Vagina (tissue), 2 donors: ENCODE data around the gene IL22RA1. TPM values are rescaled to one million over a fixed set of nuclear protein-coding genes. Genes with fewer than 3 reads are reported as not detected.

Source experiments
- DNase-seq, 2 donors: peaks; one replicate each; pipeline ENCODE4 v3.0.0-alpha.2; 2017; ENCODE audit errors: extremely low spot score in 2 of 2
- H3K27ac ChIP-seq: fragments of 200-600 bp; sonication (generic); one replicate; pipeline ENCODE4 v1.5.1; 2019
- H3K27me3 ChIP-seq: fragments of 200-600 bp; sonication (generic); one replicate; pipeline ENCODE4 v1.5.1; 2019
- H3K36me3 ChIP-seq, 2 donors: fragments of 200-600 bp; sonication (generic); one replicate each; pipeline ENCODE4 v1.5.1; 2017 to 2019
- H3K4me1 ChIP-seq: fragments of 200-600 bp; sonication (generic); one replicate; pipeline ENCODE4 v1.5.1; 2019
- H3K4me3 ChIP-seq, 2 donors: fragments of 200-600 bp; sonication (generic); 1 replicate in 1 of 2; 2 replicates in 1 of 2; pipeline ENCODE4 v1.5.1; 2016 to 2019
- H3K9me3 ChIP-seq: fragments of 200-600 bp; sonication (generic); one replicate; pipeline ENCODE4 v1.5.1; 2019
- CTCF ChIP-seq, 3 experiments: fragments of 450-650 bp in 2 of 3; fragments of 200-600 bp in 1 of 3; sonication (generic) in 1 of 3; IDR thresholded peaks; one replicate each; pipeline ENCODE4 v1.5.1; 2017 to 2019; ENCODE audit warnings: antibody characterized with exemption in 3 of 3, mild to moderate bottlenecking in 2 of 3, moderate library complexity in 2 of 3
- POLR2A ChIP-seq, 2 donors: fragments of 450-650 bp; IDR thresholded peaks; one replicate each; pipeline ENCODE4 v1.6.1; 2017; ENCODE audit warnings: antibody characterized with exemption in 2 of 2, mild to moderate bottlenecking in 2 of 2, moderate library complexity in 2 of 2
- POLR2AphosphoS5 ChIP-seq, 2 donors: sonication (generic); formaldehyde crosslinking; IDR thresholded peaks; one replicate each; pipeline ENCODE4 v1.9.0; 2017; ENCODE audit warnings: antibody characterized with exemption in 2 of 2, mild to moderate bottlenecking in 2 of 2, low read depth in 1 of 2; ENCODE audit not compliant: insufficient read depth in 1 of 2
- intact Hi-C: fragments of 100-400 bp; cut with DNase I; formaldehyde crosslinking; loops from one replicate; pipeline ENCODE4 v1.15.1; 2023
- total RNA-seq: library from RNA; depleted of rRNA; stranded (reverse); fragments of >200 nt; gene quantifications from one replicate; pipeline ENCODE4 v1.2.3, GENCODE V29; 2016

Gene IL22RA1
- total RNA-seq, 1 donor from 2014 or later, result 4.2 TPM

- Histone ChIP-seq H3K36me3 (no peaks in the 10 kb centered on the region), H3K27me3 (no peaks in the 10 kb centered on the region), H3K27ac (no peak overlapping the region), H3K9me3 (no peaks in the 10 kb centered on the region), H3K4me1 (no peaks in the 10 kb centered on the region), H3K4me3 (no peak overlapping the region)
- intact Hi-C loops, result loop anchor here (5.0 kb wide), 1 partner anchor 868 kb away; no protein-coding TSS in a partner anchor
- no peak for TF ChIP-seq POLR2AphosphoS5 (IDR thresholded peaks at IDR 0.05; ENCODE audit: insufficient read depth in 1 of 2, low read depth in 1 of 2)
- TF ChIP-seq POLR2A (IDR thresholded peaks at IDR 0.05), result no peak
- TF ChIP-seq CTCF (IDR thresholded peaks at IDR 0.05), result no peak
- no peak for DNase-seq
Observed at GRCh38 chr1:24130385-24130784, 12.6 kb downstream of the IL22RA1 start.

- Histone ChIP-seq H3K4me3 (no peak overlapping the region), H3K27me3 (no peaks in the 10 kb centered on the region), H3K27ac (no peak overlapping the region), H3K4me1 (no peaks in the 10 kb centered on the region), H3K36me3 (no peaks in the 10 kb centered on the region), H3K9me3 (no peaks in the 10 kb centered on the region)
- intact Hi-C loops, result no loop called here
- TF ChIP-seq CTCF (IDR thresholded peaks at IDR 0.05) (no peak), POLR2AphosphoS5 (IDR thresholded peaks at IDR 0.05; ENCODE audit: insufficient read depth in 1 of 2, low read depth in 1 of 2) (no peak), POLR2A (IDR thresholded peaks at IDR 0.05) (no peak)
- no peak for DNase-seq
Observed at GRCh38 chr1:24127801-24128363, 15.1 kb downstream of the IL22RA1 start.

- H3K27me3 ChIP-seq, result no peaks in the 10 kb centered on the region
- H3K27ac ChIP-seq, result no peak overlapping the region
- no peaks in the 10 kb centered on the region for H3K9me3 ChIP-seq
- H3K4me3 ChIP-seq, result no peak overlapping the region
- no peak for DNase-seq
- no peaks in the 10 kb centered on the region for H3K36me3 ChIP-seq
- intact Hi-C loops, result no loop called here
- H3K4me1 ChIP-seq, result no peaks in the 10 kb centered on the region
- TF ChIP-seq POLR2AphosphoS5 (IDR thresholded peaks at IDR 0.05; ENCODE audit: insufficient read depth in 1 of 2, low read depth in 1 of 2) (no peak), CTCF (IDR thresholded peaks at IDR 0.05) (no peak), POLR2A (IDR thresholded peaks at IDR 0.05) (no peak)
Observed at GRCh38 chr1:24127134-24127800, 15.7 kb downstream of the IL22RA1 start.

GRCh38 chr1:24126672-24127023 lies 16.3 kb downstream of the IL22RA1 start:
- no peaks in the 10 kb centered on the region for H3K36me3 ChIP-seq
- DNase-seq, result no peak

More at GRCh38 chr1:24126672-24127023, 16.3 kb downstream of the IL22RA1 start:
- Histone ChIP-seq H3K4me1 (no peaks in the 10 kb centered on the region), H3K4me3 (no peak overlapping the region), H3K27me3 (no peaks in the 10 kb centered on the region), H3K9me3 (no peaks in the 10 kb centered on the region), H3K27ac (no peak overlapping the region)
- intact Hi-C loops, result no loop called here
- TF ChIP-seq CTCF (IDR thresholded peaks at IDR 0.05) (no peak), POLR2A (IDR thresholded peaks at IDR 0.05) (no peak), POLR2AphosphoS5 (IDR thresholded peaks at IDR 0.05; ENCODE audit: insufficient read depth in 1 of 2, low read depth in 1 of 2) (no peak)
